HUES6 (cell line): Measurements from ENCODE around the gene MYB.
A peak's percentile ranks its signal among the peaks of the same experiment; 100 is the strongest.
"Not testable (repeated sequence)": the region's sequence is repeated elsewhere in the genome, so short reads cannot be mapped to it uniquely, and the experiment has no call there.

Experiments used
- H3K27ac ChIP-seq: 2 replicates; pipeline ENCODE4 v1.7.0; 2013; ENCODE audit warnings: low read depth, mild to moderate bottlenecking, low read length, inconsistent platforms
- H3K27me3 ChIP-seq: 2 replicates; pipeline ENCODE4 v1.6.1; 2013; ENCODE audit warnings: low read length; ENCODE audit not compliant: control insufficient read depth, insufficient read depth
- H3K36me3 ChIP-seq: 2 replicates; pipeline ENCODE4 v1.6.1; 2013; ENCODE audit warnings: low read length; ENCODE audit not compliant: control insufficient read depth, insufficient read depth
- H3K4me1 ChIP-seq: 2 replicates; pipeline ENCODE4 v1.6.1; 2013; ENCODE audit warnings: low read length; ENCODE audit not compliant: control insufficient read depth, insufficient read depth
- H3K4me3 ChIP-seq: 2 replicates; pipeline ENCODE4 v1.5.1; 2013; ENCODE audit warnings: low read depth, low read length
- H3K9ac ChIP-seq: one replicate; pipeline ENCODE4 v1.6.1; 2013; ENCODE audit warnings: mild to moderate bottlenecking, low read length
- H3K9me3 ChIP-seq: 2 replicates; pipeline ENCODE4 v1.6.1; 2013; ENCODE audit warnings: low read depth, low read length; ENCODE audit not compliant: control insufficient read depth, insufficient read depth

The MYB gene

DNA sequence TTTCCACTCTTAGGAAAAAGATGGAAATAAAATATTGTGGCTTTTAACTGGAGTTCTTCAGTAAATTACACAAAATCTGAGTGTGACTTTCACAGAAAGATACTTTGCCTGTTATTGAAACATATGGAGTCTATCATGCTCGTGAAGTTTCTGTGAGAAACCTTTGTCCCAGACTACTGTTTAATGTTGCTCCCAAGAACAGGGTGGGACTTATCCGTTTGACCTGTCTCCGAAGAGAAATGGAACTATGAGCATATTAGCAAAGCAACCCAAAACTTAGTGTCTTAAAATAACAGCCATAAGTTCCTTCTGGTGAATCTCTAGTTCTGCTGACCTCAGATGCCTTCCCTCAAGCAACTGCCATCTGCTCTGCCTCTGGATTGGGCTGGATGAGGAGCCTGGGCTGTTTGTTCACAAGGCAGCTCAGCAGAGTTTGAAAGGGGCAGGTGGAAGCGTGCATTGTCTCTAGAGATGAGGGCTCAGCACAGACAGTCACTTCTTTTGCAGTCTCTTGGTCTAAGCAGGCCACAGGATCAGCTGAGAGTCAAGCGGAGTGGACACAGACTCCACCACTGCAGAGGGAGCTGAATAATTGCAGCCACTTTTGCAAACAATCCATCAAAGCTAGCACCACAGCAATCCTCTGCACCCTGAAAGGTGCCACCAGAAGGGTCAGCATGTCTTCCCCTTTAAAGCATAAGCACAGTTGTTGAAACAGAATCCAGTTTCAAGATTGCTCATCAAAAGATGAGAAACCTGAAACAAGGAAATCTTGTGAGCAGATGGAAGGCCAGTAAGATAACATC lies 52.8 kb downstream of the MYB start:
- no peak overlapping the region for H3K4me3 ChIP-seq
- H3K27me3 ChIP-seq: no peaks in the 10 kb centered on the region
- H3K27ac ChIP-seq: no peak overlapping the region
- no peaks in the 10 kb centered on the region for H3K36me3 ChIP-seq
- no peaks in the 10 kb centered on the region; the same call in 1 of the 2 replicates for H3K4me1 ChIP-seq
- no peak overlapping the region for H3K9ac ChIP-seq
- H3K9me3 ChIP-seq: no peaks in the 10 kb centered on the region

- Histone ChIP-seq H3K4me3 (no peak overlapping the region), H3K36me3 (no peaks in the 10 kb centered on the region), H3K27ac (no peak overlapping the region), H3K4me1 (no peaks in the 10 kb centered on the region; the same call in 1 of the 2 replicates), H3K9ac (no peak overlapping the region), H3K9me3 (no peaks in the 10 kb centered on the region), H3K27me3 (no peaks in the 10 kb centered on the region)
Observed at GRCh38 chr6:135234492-135234780, 53.3 kb downstream of the MYB start.

GRCh38 chr6:135235716-135236115 lies 54.6 kb downstream of the MYB start:
- Histone ChIP-seq H3K4me1 (no peaks in the 10 kb centered on the region; the same call in 1 of the 2 replicates), H3K9me3 (no peaks in the 10 kb centered on the region), H3K9ac (no peak overlapping the region), H3K27me3 (no peaks in the 10 kb centered on the region), H3K36me3 (no peaks in the 10 kb centered on the region), H3K27ac (no peak overlapping the region), H3K4me3 (no peak overlapping the region)

DNA sequence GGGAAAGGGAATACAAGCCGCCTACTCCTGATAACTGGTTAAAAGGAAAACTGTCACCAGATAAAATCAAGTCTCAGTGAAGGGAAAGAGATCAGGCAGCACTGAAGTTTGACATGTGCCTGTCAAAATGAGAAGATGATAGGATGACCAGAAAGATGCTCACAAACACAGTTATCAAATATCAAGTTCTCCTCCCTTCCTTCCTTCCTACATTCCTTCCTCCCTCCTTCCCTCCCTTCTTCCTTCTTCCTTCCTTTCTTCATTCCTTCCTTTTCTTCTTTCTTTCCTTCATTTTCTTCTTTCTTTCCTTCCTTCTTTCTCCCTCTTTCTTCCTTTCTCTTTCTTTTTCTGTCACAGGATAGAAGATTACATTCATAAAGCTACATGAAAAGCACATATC lies 55.2 kb downstream of the MYB start:
- H3K4me3 ChIP-seq: no peak overlapping the region
- H3K36me3 ChIP-seq: no peaks in the 10 kb centered on the region
- H3K9me3 ChIP-seq: no peaks in the 10 kb centered on the region
- H3K27ac ChIP-seq: no peak overlapping the region
- H3K9ac ChIP-seq: no peak overlapping the region
- no peaks in the 10 kb centered on the region for H3K27me3 ChIP-seq
- H3K4me1 ChIP-seq: no peaks in the 10 kb centered on the region

GRCh38 chr6:135236732-135237131 lies 55.6 kb downstream of the MYB start:
- Histone ChIP-seq H3K9me3 (no peaks in the 10 kb centered on the region), H3K4me1 (no peaks in the 10 kb centered on the region), H3K36me3 (no peaks in the 10 kb centered on the region), H3K9ac (no peak overlapping the region), H3K27me3 (no peaks in the 10 kb centered on the region), H3K4me3 (no peak overlapping the region), H3K27ac (no peak overlapping the region)

DNA sequence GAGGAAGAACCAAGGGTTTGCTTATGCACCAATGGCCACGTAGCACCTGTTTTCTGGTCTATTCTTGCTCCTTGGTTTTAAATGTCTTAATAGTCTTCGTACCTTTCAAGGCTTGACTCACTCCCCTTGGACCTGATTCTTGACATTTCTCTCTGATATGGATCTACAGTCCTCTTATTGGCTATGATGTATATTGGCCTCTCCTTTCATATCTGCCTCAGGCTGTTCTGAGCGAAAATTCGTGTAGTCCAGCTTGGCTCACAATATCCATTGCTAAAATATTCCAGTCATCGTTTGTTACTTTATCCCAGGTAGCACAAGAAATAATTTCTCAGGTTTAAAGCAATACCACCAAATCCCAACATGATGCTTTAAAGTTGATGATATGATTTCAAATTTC lies 59.6 kb downstream of the MYB start:
- Histone ChIP-seq H3K27me3 (no peaks in the 10 kb centered on the region), H3K4me3 (no peak overlapping the region), H3K27ac (no peak overlapping the region), H3K4me1 (no peaks in the 10 kb centered on the region), H3K36me3 (no peaks in the 10 kb centered on the region), H3K9ac (no peak overlapping the region), H3K9me3 (no peaks in the 10 kb centered on the region)

DNA sequence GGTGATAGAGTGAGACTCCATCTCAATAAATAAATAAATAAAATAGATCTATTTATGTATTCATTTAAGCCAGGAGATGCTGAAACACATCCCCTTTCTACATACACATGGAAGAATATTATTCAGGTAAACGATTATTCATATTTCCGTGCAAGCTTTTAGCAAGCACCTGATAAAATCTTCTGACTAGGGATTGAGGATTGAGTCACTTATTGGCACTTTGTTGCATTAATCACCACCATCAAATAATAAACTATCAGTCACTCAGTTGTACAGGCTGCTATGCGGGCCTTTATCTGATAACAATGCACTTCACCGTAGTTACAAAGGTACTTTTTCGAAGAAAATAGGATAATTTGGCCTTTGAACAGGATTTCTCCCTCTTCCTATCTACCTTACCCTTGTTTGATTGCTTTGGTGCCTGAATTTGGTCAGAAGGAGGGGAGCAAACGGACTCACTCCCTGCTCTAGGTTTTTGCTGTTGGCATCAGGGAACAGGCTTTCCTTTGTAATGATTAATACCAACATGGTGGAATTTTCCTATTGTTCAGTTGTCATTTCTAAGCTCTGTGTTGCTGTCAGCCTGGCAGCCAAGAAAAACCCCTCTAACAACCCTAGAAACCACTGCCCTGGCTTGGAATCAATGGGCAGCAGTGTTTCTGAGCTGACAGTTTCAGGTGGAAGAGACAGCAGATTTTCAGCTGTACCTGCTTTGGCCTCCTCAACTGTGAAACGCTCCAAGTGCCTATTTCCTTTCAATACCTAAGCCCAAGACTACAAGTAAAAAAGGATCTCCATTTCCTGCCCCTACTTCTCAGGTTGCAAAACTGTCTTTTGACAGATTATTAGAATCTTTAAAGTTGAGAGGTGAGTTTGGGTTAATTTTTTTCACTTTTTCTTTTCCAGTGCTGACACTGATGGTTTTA lies 63.0 kb downstream of the MYB start:
- H3K4me3 ChIP-seq: no peak overlapping the region
- H3K27ac ChIP-seq: no peak overlapping the region
- H3K9me3 ChIP-seq: no peaks in the 10 kb centered on the region
- no peak overlapping the region for H3K9ac ChIP-seq
- no peaks in the 10 kb centered on the region for H3K36me3 ChIP-seq
- no peaks in the 10 kb centered on the region; the same call in 1 of the 2 replicates for H3K4me1 ChIP-seq
- no peaks in the 10 kb centered on the region for H3K27me3 ChIP-seq

GRCh38 chr6:135244805-135245204 lies 63.7 kb downstream of the MYB start:
- Histone ChIP-seq H3K27ac (no peak overlapping the region), H3K36me3 (no peaks in the 10 kb centered on the region), H3K9ac (no peak overlapping the region), H3K4me1 (peaks cover 6% of the 10 kb centered on the region), H3K27me3 (no peaks in the 10 kb centered on the region), H3K4me3 (no peak overlapping the region), H3K9me3 (no peaks in the 10 kb centered on the region)

- not testable (repeated sequence) for H3K9me3 ChIP-seq, H3K4me3 ChIP-seq, H3K9ac ChIP-seq, H3K27me3 ChIP-seq, H3K36me3 ChIP-seq, H3K27ac ChIP-seq
- peaks cover 22% of the 10 kb centered on the region for H3K4me1 ChIP-seq
Observed at GRCh38 chr6:135246412-135247012, 65.4 kb downstream of the MYB start.

DNA sequence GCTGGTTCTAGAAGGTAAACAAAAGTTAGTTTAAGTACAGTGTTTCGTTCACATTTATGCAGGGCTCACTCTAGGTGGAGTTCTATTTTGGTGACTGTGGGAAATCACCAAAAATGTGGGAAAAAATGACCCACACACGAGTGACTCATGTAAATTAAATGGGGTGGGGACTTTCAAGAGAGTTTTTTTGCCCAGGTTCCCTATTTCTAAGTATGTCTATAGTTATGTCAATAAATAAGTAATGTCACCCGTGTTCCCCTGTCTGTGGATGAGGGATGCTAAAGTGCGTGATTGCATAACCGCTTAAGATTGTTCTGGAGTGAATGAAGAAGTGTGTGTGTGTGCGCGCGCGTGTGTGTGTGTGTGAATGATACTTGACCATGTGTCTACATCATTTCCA lies 69.1 kb downstream of the MYB start:
- H3K36me3 ChIP-seq: no peaks in the 10 kb centered on the region
- H3K4me3 ChIP-seq: no peak overlapping the region
- H3K4me1 ChIP-seq: peaks cover 37% of the 10 kb centered on the region
- peak overlapping the region; percentile 22; the same call in 1 of the 2 replicates for H3K27ac ChIP-seq
- no peaks in the 10 kb centered on the region for H3K9me3 ChIP-seq
- no peak overlapping the region for H3K9ac ChIP-seq
- no peaks in the 10 kb centered on the region for H3K27me3 ChIP-seq
